NB4 (cell line): ENCODE measurements around the gene NRP1.

Experiments
- DNase-seq: peaks from one replicate; pipeline ENCODE4 v3.0.0; 2010; ENCODE audit warnings: low read depth
- H3K4me3 ChIP-seq: one replicate; pipeline ENCODE4 v1.5.1; 2011; ENCODE audit warnings: mild to moderate bottlenecking, low read depth, low read length, moderate library complexity
- MYC ChIP-seq: IDR thresholded peaks from 2 replicates; pipeline ENCODE4 v1.6.1; 2011; ENCODE audit warnings: low read depth, low read length
- POLR2A ChIP-seq: IDR thresholded peaks from 2 replicates; pipeline ENCODE4 v1.6.1; 2011; ENCODE audit warnings: mild to moderate bottlenecking; ENCODE audit not compliant: insufficient read length; ENCODE audit errors: extremely low read depth
- TF ChIP-seq, protein P1 (sequence below): IDR thresholded peaks from 2 replicates; pipeline ENCODE4 v1.6.1; 2011; ENCODE audit warnings: low read depth, low read length
- TF ChIP-seq, protein P2 (sequence below): IDR thresholded peaks from one replicate; pipeline ENCODE4 v1.5.1; 2012; ENCODE audit warnings: low read depth, low read length

Gene NRP1

DNA sequence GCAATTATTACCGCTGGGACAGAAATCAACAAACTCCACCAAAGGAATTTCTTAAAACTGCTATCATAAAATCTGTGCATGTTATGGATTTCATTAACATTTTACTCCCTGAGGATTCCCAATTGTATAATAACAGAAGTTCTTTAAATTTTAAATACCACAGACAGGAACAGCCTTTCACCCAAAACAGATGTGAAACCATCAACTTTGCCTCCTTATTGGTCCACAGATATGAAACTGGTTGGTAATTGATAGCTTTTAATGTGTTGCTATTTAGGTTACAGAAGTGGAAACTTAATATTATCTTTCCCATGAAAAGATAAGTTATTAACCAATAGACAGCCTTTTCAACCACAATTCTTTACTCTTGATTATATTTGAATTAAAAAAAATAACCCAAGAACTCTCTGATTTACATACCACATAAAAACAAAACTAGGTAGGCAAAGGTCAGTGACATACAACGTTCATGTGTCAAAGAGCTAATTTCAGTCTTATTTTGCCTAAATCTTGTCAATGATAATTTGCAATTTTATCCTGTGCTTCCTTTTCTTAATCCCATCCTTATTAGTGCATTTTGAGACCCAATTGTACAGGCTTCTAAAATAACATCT, 90.0 kb downstream of the NRP1 start:
- H3K4me3 ChIP-seq: no peak overlapping the region
- TF ChIP-seq POLR2A (no peak), MYC (no peak)
- TF ChIP-seq, protein P1, sequence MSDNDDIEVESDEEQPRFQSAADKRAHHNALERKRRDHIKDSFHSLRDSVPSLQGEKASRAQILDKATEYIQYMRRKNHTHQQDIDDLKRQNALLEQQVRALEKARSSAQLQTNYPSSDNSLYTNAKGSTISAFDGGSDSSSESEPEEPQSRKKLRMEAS: no peak
- TF ChIP-seq, protein P2, sequence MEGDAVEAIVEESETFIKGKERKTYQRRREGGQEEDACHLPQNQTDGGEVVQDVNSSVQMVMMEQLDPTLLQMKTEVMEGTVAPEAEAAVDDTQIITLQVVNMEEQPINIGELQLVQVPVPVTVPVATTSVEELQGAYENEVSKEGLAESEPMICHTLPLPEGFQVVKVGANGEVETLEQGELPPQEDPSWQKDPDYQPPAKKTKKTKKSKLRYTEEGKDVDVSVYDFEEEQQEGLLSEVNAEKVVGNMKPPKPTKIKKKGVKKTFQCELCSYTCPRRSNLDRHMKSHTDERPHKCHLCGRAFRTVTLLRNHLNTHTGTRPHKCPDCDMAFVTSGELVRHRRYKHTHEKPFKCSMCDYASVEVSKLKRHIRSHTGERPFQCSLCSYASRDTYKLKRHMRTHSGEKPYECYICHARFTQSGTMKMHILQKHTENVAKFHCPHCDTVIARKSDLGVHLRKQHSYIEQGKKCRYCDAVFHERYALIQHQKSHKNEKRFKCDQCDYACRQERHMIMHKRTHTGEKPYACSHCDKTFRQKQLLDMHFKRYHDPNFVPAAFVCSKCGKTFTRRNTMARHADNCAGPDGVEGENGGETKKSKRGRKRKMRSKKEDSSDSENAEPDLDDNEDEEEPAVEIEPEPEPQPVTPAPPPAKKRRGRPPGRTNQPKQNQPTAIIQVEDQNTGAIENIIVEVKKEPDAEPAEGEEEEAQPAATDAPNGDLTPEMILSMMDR: no peak
- no peak for DNase-seq

DNA sequence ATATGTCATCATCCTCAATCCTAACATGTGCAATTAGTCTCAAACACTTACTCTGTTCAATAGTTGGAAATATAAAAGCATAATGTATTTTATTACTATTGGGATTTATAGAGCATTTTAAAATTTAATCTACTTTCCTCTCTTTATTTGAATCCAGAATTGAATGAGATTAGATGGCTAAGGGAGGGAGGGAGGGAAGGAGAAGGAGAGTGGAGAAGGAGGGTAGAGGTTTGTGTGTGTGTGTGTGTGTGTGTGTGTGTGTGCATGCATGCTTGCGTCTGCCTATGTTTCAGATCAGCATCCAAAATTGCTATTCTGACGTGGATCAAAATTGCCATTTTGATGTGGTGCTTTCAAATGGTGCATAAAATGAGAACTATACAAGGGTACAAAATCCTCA, 90.8 kb downstream of the NRP1 start:
- DNase-seq: no peak
- no peak overlapping the region for H3K4me3 ChIP-seq
- TF ChIP-seq MYC (no peak), POLR2A (no peak)
- TF ChIP-seq, protein P1: no peak
- TF ChIP-seq, protein P2: no peak

DNA sequence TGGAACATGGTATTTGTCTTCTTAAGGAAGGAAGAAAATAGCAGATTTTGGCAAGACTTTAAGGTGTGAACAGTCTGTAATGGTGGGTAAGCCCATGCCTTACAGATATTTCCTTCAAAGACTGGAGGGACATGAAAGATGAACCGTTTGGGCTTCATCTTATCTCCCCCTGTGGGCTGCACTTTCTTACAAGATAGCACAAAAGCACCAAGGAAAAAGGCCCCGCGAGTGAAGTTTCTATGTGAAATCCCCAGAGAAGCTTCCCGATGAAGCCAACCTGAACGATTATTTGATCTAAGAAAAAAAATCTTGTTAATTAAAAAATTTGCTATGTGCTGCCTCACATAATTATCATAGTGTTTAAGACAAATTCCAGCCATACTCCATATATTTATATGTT, 91.5 kb downstream of the NRP1 start:
- TF ChIP-seq, protein P2: no peak
- TF ChIP-seq, protein P1: no peak
- TF ChIP-seq MYC: no peak
- DNase-seq: no peak
- no peak overlapping the region for H3K4me3 ChIP-seq

DNA sequence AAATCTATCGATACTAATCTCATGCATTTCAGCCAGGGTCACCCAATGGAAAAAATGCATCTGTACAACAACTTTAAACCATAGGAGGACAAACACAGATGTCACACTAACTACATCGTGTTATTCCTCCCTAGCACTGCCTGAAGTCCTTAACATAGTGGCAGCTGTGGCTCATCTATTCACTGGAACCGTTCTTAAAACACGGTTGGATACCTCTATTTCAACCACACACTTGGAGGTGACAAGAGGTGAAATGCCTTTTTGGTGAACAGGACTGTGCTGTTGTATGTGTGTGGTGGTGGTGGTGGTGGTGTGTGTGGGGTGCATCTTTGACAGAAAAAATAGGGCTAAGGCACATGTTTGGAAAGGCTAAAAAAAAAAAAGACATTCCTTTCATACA, 93.1 kb downstream of the NRP1 start:
- TF ChIP-seq MYC (no peak), POLR2A (no peak)
- TF ChIP-seq, protein P2: no peak
- H3K4me3 ChIP-seq: no peak overlapping the region
- no peak for DNase-seq

DNA sequence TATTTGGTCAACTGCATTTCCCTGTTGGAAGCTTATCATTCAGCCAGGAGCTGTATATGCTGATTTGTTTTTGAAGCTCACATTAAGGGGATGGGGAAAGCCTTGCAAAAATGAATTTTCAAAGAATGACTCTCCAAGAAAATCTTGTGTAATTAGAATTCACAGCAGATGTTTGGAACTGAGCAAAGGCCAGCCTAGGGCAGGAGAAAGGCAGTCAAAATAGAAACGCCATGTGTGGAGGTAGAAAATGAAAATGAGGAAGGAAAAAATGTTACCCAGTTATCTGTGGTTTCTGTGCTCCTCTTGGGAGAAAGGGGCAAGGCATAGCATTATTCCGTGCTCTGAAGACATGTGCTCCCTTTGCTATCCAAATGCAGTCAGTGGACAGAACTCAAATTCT, 93.5 kb downstream of the NRP1 start:
- peak; percentile 49 for DNase-seq
- TF ChIP-seq, protein P2: no peak
- TF ChIP-seq MYC: peak; percentile 35; the same call in 1 of the 2 replicates
- TF ChIP-seq, protein P1: peak; percentile 37; the same call in 1 of the 2 replicates
- no peak for TF ChIP-seq POLR2A
- no peak overlapping the region for H3K4me3 ChIP-seq

DNA sequence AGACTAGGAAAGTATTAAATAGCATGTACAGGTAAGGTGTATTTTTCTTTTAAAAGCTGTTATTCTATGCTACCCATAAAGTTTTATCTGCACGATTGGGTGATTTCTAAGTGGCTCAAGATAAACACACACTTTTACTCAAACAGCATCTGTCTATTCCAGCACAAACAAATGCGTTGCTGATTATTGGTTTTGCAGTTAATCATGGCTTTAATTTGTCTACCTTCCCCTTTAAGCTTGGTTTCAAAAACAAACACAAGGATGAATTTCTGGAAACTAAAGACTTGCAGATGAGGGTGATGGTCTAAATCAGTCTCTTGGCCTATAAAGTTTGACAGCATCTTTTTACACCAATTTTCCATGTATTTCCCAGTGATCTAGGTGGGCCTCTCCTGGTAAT, 94.2 kb downstream of the NRP1 start:
- DNase-seq: no peak
- no peak overlapping the region for H3K4me3 ChIP-seq
- TF ChIP-seq, protein P2: no peak
- TF ChIP-seq POLR2A (no peak), MYC (no peak)
- TF ChIP-seq, protein P1: no peak
